Gastroesophageal sphincter (tissue), 4 donors: ENCODE data around the gene NXPH4. TPM values are rescaled to one million over a fixed set of nuclear protein-coding genes. Genes with fewer than 3 reads are reported as not detected.

Source experiments
- ATAC-seq: fragments of 150-250 bp; one replicate; pipeline ENCODE4 v1.9.1; 2016; ENCODE audit warnings: mild to moderate bottlenecking, moderate library complexity
- H3K27ac ChIP-seq, 4 donors: fragments of 200-600 bp; sonication (generic) in 3 of 4; 1 replicate in 3 of 4; 2 replicates in 1 of 4; pipeline ENCODE4 v1.5.1; 2016 to 2019
- H3K27me3 ChIP-seq: fragments of 200-600 bp; sonication (generic); one replicate; pipeline ENCODE4 v1.5.1; 2019
- H3K36me3 ChIP-seq, 2 donors: fragments of 200-600 bp; sonication (generic); one replicate each; pipeline ENCODE4 v1.5.1; 2019; ENCODE audit warnings: control low read depth in 1 of 2
- H3K4me1 ChIP-seq, 3 donors: fragments of 200-600 bp; sonication (generic); 1 replicate in 2 of 3; 2 replicates in 1 of 3; pipeline ENCODE4 v1.5.1; 2016 to 2019; ENCODE audit warnings: control low read depth in 2 of 3
- H3K4me3 ChIP-seq, 2 donors: fragments of 200-600 bp; sonication (generic); one replicate each; pipeline ENCODE4 v1.5.1; 2019; ENCODE audit warnings: mild to moderate bottlenecking in 1 of 2, moderate library complexity in 1 of 2
- H3K9me3 ChIP-seq, 3 donors: fragments of 200-600 bp; sonication (generic); one replicate each; pipeline ENCODE4 v1.5.1; 2017 to 2019; ENCODE audit warnings: control low read depth in 2 of 3
- EP300 ChIP-seq: sonication (generic); formaldehyde crosslinking; IDR thresholded peaks from one replicate; pipeline ENCODE4 v1.6.1; 2017; ENCODE audit warnings: antibody characterized with exemption, mild to moderate bottlenecking
- POLR2A ChIP-seq, 2 donors: fragments of 450-650 bp; IDR thresholded peaks; one replicate each; pipeline ENCODE4 v1.6.1; 2017; ENCODE audit warnings: antibody characterized with exemption in 2 of 2, mild to moderate bottlenecking in 2 of 2, moderate library complexity in 1 of 2
- POLR2AphosphoS5 ChIP-seq: sonication (generic); formaldehyde crosslinking; IDR thresholded peaks from one replicate; pipeline ENCODE4 v1.6.1; 2017; ENCODE audit warnings: antibody characterized with exemption
- WGBS, 2 donors: methylation state at CpG; one replicate each; pipeline ENCODE4 v1.1.5; 2018; ENCODE audit warnings: low coverage in 1 of 2; 5-methylcytosine and 5-hydroxymethylcytosine counted together
- total RNA-seq, 4 donors: library from RNA; depleted of rRNA; stranded (reverse); fragments of >200 nt; gene quantifications; one replicate each; pipeline ENCODE4 v1.1.0, GENCODE V29; 2016
- TF ChIP-seq, protein P1 (sequence below), 4 experiments: fragments of 200-600 bp in 2 of 4; fragments of 450-650 bp in 2 of 4; sonication (generic) in 1 of 4; IDR thresholded peaks; one replicate each; pipeline ENCODE4 v1.5.1; 2017 to 2019; ENCODE audit warnings: antibody characterized with exemption in 4 of 4, mild to moderate bottlenecking in 2 of 4, moderate library complexity in 2 of 4

The NXPH4 gene
- total RNA-seq, 4 donors from 2014 or later, result 1.1 TPM; not detected in 3

DNA sequence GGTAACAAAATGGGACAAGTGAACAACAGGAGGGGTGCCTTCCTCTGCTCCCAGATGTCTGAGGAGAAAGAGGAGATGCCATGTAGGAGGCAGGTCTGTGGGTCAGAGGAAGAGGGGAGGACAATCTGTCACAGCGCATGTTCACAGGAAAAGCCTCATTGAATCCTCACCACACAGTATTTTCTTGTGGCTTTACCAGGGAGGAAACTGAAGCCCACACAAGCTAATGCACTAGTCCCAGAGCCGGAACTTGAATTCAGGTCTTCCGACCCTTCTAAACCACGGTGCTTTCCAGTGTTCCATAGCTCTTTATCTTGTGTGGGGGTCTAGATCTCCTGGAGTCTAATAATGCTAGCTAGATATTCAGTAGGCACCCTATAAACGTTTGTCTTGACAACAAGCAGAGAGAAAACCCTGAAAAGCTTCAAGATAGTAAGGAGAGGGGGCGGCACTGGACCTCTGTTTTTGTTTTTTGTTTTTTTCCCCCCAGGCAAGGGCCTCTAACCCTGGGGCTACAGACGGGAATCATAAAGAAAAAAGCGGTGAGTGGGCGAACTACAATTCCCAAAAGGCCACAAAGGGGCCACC, 12.5 kb downstream of the NXPH4 start:
- peaks cover 0 to 52% (median 14%) of the 10 kb centered on the region in 3 donors for H3K4me1 ChIP-seq
- no peaks in the 10 kb centered on the region for H3K9me3 ChIP-seq
- TF ChIP-seq, protein P1, sequence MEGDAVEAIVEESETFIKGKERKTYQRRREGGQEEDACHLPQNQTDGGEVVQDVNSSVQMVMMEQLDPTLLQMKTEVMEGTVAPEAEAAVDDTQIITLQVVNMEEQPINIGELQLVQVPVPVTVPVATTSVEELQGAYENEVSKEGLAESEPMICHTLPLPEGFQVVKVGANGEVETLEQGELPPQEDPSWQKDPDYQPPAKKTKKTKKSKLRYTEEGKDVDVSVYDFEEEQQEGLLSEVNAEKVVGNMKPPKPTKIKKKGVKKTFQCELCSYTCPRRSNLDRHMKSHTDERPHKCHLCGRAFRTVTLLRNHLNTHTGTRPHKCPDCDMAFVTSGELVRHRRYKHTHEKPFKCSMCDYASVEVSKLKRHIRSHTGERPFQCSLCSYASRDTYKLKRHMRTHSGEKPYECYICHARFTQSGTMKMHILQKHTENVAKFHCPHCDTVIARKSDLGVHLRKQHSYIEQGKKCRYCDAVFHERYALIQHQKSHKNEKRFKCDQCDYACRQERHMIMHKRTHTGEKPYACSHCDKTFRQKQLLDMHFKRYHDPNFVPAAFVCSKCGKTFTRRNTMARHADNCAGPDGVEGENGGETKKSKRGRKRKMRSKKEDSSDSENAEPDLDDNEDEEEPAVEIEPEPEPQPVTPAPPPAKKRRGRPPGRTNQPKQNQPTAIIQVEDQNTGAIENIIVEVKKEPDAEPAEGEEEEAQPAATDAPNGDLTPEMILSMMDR (IDR thresholded peaks at IDR 0.05), result peak in 2 of 4 experiments; percentile 37 to 43
- no peak for TF ChIP-seq EP300
- H3K4me3 ChIP-seq, result peak overlapping the region; percentile 61 to 70
- no peak for ATAC-seq
- H3K36me3 ChIP-seq, result peaks cover 0 to 32% of the 10 kb centered on the region in 2 donors
- H3K27me3 ChIP-seq, result peaks cover 44% of the 10 kb centered on the region
- 8 to 67% methylated on average over 1 to 9 of the region's 9 CpGs for WGBS, 2 donors
- peak overlapping the region in 2 of 4 donors; percentile 74 to 77 for H3K27ac ChIP-seq

DNA sequence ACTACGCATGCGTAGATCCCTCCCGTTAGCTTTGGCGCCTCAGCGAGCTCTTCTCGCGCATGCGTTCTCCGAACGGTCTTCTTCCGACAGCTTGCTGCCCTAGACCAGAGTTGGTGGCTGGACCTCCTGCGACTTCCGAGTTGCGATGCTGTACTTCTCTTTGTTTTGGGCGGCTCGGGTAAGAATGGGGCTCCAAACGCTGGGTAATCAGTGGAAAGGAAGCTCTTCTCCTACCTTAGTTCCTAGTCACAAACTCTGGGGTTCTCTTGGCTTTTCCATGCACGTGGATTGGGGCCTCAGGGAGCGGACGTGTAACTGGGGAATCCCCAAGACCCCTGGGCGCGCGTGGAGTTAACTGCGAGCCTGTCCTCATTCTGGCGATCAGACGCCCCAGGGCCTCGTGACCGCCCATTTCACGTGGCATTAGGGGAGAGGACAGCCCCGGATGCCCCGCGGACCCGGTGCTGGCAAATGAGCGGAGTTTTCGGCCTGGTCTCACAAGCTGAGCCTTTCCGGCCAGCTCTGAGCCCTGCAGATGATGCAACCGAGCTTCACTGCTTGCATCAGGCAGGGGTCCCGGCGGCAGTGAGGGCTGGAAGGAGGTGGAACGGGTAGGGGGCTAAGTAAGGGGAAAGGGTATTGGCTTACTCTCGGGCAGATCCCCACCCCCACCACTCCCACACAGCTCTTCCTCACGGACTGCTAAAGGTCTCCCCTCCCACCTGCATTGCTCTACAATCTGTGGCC, 13.2 kb downstream of the NXPH4 start, which contains the start of gene SHMT2:
Gene SHMT2 (plus strand): TSS at position 78 of the 747 bp plus-strand sequence. CDS start 68 bp downstream, at position 146.
- ATAC-seq, result peak; percentile 84
- TF ChIP-seq EP300 (no peak), POLR2A (IDR thresholded peaks at IDR 0.05) (peak in 1 of 2 donors; percentile 24), POLR2AphosphoS5 (peak; percentile 14)
- TF ChIP-seq, protein P1 (IDR thresholded peaks at IDR 0.05), result peak in 1 of 4 experiments; percentile 42
- H3K36me3 ChIP-seq, result peaks cover 0 to 39% of the 10 kb centered on the region in 2 donors
- H3K27me3 ChIP-seq, result peaks cover 43% of the 10 kb centered on the region
- H3K27ac ChIP-seq, result peak within 1 kb of the TSS in 3 of 4 donors; percentile 53 to 77 (median 74)
- H3K4me3 ChIP-seq, result peak within 1 kb of the TSS; percentile 61 to 70
- 1% methylated on average over 19 of the region's 42 CpGs; no CpG with 5 or more reads in 1 of the 2 donors for WGBS, 2 donors
- peaks cover 0 to 53% (median 14%) of the 10 kb centered on the region in 3 donors for H3K4me1 ChIP-seq
- H3K9me3 ChIP-seq, result no peaks in the 10 kb centered on the region

DNA sequence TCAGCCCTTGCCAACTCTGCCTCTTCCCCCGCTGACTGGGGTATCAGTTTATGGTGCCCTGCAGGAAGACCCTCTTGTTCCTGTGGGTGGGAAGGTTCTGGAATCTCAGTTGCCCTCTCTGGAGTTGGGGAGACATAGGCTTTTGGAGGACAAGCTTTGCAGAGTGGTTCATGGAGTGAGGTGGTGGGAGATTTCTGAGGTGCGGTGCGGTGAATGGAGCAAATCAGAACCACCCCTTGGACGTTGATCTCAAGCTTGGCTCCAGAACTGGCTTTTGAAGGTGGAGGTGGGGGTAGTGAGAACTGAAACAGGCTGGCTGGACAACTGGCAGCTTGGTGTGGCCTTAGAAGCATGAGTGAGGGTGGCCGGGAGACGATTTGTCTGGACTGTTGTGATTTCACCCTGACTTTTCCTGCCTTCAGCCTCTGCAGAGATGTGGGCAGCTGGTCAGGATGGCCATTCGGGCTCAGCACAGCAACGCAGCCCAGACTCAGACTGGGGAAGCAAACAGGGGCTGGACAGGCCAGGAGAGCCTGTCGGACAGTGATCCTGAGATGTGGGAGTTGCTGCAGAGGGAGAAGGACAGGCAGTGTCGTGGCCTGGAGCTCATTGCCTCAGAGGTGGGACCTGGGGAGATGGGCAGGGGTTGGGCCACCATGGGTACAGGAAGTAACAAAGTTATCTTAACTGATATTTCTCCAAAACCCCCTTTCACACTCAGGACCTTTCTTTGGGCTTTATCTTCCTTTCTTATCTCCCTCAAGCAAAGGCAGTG, 14.0 kb downstream of the NXPH4 start:
- no peaks in the 10 kb centered on the region for H3K9me3 ChIP-seq
- WGBS, 2 donors, result 59% methylated on average over 3 of the region's 10 CpGs; no CpG with 5 or more reads in 1 of the 2 donors
- H3K4me1 ChIP-seq, result peaks cover 0 to 53% (median 14%) of the 10 kb centered on the region in 3 donors
- ATAC-seq, result no peak
- peak overlapping the region; percentile 61 to 70 for H3K4me3 ChIP-seq
- H3K36me3 ChIP-seq, result peaks cover 0 to 47% of the 10 kb centered on the region in 2 donors
- TF ChIP-seq EP300 (no peak), POLR2AphosphoS5 (no peak), POLR2A (IDR thresholded peaks at IDR 0.05) (no peak)
- TF ChIP-seq, protein P1 (IDR thresholded peaks at IDR 0.05), result no peak
- H3K27me3 ChIP-seq, result peaks cover 43% of the 10 kb centered on the region
- peak overlapping the region in 2 of 4 donors; percentile 74 to 77 for H3K27ac ChIP-seq

DNA sequence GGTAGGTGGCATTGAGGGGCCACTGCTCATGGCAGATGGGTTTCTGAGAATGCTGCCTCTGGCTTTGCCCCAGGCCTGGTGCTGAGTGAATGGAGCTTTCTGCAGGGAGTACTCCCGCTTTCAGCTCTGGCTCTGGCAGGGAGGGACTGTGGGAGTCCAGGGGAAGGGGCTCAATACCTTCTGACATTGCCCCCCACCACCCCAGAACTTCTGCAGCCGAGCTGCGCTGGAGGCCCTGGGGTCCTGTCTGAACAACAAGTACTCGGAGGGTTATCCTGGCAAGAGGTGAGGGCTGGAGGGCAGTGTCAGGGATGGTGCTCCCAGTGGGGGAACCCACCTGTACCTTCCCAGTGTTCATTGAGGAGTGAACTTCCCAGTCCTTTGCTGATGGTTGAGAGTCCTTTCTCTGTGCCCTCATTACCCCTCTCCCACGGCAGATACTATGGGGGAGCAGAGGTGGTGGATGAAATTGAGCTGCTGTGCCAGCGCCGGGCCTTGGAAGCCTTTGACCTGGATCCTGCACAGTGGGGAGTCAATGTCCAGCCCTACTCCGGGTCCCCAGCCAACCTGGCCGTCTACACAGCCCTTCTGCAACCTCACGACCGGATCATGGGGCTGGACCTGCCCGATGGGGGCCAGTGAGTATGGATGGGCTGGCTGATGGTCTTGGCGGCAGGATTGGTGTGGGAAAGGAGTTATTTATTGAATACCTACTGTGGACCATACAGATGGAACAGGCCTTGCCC, 14.9 kb downstream of the NXPH4 start:
- TF ChIP-seq POLR2AphosphoS5 (no peak), EP300 (no peak), POLR2A (IDR thresholded peaks at IDR 0.05) (no peak)
- TF ChIP-seq, protein P1 (IDR thresholded peaks at IDR 0.05), result no peak
- no peak for ATAC-seq
- Histone ChIP-seq H3K4me1 (peaks cover 0 to 53% (median 14%) of the 10 kb centered on the region in 3 donors), H3K4me3 (no peak overlapping the region), H3K27me3 (peaks cover 43% of the 10 kb centered on the region), H3K9me3 (no peaks in the 10 kb centered on the region), H3K27ac (no peak overlapping the region), H3K36me3 (peaks cover 0 to 49% of the 10 kb centered on the region in 2 donors)
- 80 to 100% methylated on average over 1 to 3 of the region's 13 CpGs for WGBS, 2 donors
